ENCODE results near the gene PSMG3.
A peak's percentile ranks its signal among the peaks of the same experiment; 100 is the strongest.

The PSMG3 gene

DNA sequence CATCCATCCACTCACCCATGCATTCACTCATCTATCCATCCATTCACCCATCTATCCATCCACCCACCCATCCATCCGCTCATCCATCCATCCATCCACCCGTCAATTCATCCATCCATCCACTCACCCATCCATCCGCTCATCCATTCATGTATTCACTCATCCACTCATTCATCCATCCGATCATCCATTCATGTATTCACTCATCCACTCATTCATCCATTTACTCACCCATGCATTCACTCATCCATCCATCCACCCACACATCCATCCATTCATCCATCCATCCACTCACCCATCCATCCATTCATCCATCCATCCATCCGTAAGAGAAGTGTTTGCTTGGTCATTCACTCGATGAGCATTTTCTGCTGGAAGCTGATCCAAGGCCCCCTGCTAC is 8.7 kb upstream of the PSMG3 start:
- no peak for DNase-seq

- DNase-seq = no peak
Observed at GRCh38 chr7:1576521-1577253, 6.9 kb upstream of the PSMG3 start.

- DNase-seq = no peak
Observed at GRCh38 chr7:1575809-1576208, 6.0 kb upstream of the PSMG3 start.

DNA sequence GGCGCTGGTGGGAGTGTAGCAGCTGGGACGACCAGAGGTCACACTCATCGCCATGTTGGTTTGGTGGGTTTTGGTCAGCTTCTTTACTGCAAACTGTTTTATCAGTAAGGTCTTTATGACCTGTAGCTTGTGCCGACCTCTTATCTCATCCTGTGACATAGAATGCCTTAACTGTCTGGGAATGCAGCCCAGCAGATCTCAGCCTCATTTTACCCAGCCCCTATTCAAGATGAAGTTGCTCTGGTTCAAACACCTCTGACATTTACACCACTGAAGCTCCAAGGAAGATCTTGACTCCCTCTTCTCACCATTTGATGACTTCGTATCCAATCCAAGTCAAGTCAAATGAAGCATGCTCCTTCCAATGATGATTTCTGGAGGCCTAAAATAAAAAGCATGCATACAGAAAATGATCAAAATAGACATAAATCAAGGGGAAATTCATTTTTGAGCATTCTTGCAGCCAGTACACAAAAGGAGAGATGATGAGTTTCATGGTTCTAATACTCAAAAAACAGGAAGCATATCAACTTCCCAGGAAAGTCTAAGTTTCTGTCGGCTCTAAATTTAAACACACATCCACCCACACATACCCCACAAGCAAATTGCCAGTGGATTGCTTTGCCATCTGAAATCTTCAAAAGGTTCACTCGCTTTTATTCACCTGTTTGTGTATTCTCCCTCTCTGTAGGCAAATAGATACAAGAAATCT is 2.4 kb upstream of the PSMG3 start:
- no peak for DNase-seq

GRCh38 chr7:1569440-1569832 is 396 bp downstream of the PSMG3 start:
- DNase-seq = no peak

DNA sequence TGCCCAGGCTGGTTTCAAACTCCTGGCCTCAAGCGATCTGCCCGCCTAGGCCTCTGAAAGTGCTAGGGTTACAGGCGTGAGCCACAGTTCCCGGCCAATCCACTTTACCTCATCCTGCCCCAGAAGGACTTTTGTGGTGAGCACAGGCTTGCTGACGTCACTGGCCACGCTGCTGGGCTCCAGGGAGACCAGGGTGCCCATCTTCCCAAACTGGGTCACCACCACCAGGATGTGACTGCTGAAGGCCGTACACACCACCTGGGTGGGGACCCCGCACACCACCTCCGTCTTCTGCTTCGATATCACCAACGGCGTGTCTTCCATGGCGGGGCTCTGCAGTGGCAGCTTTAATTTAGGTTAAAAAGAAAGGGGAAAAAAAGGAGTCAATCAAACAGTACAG is 816 bp downstream of the PSMG3 start:
- DNase-seq = peak in 1 of 2 experiments; percentile 10

DNA sequence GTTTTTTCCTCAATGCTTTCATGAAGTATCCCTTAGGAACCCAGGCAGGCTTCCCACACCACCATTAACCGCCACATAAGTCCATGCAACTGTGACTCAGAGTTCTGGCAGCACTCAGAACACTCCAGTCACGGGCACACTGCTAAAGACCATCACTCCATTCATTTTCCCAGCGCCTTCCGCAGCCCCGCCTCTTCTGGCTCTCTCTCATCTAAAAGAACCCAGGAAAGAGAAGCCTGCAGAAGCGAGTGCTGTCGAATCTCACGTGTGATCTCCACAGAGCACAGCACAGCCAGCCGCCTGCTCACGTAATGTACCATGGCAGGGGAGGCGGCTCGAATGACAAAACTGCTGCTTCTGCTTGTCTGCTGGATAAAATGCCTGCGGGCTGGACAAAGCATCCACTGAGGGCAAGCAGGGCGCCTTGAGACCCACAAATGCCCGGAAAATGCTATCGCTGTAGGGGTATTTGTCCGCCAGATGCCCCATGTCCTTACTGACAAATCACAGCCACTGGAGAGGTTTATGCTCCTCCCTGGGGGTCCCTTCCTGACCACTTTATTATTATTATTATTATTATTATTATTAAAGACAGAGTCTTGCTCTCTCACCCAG is 1.8 kb downstream of the PSMG3 start:
- no peak for DNase-seq

GRCh38 chr7:1567049-1567771 is 2.6 kb downstream of the PSMG3 start:
- DNase-seq = no peak

DNA sequence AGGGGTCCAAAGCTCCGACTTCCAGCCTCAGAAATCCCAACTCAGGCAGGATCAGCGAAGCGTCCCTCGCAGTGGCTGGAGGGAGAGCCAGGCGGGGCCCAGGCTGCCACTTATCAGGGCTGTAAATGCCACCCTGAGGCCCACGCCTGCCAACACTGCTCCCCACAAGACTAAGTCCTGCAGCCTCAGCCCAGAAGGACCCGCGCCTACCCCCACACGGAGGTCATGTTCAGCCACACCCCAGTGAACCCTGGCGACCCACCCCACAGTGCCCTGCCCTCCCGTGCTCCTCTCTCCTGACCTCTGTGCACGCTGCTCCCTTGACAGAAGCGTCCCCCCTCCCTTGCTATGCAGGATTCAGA is 3.2 kb downstream of the PSMG3 start:
- no peak for DNase-seq

- no peak for DNase-seq
Observed at GRCh38 chr7:1564603-1565022, 5.2 kb downstream of the PSMG3 start.

GRCh38 chr7:1563981-1564602 is 5.7 kb downstream of the PSMG3 start:
- DNase-seq = no peak

DNA sequence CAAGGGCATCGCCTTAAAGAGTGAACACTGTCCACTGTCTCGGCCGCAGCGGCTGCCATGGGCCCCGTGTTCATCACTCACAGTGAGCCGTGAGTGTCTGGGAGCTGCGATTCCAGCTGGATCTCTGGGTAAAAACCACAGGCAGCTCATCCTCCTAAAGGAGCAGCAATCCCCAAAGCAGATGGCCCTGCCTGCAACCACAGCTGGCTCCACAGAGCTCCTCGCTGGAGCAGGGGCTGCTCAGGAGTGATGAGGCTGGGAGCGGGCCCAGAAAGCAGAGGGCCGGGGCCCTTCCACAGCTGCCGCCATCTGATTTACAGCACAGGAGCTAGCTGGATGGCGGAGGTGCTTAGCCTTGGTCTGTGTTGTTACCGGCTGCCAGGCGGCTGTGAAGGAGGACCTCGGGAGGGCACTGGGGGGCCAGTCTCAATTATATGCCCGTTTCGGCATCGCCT is 7.2 kb downstream of the PSMG3 start:
- DNase-seq = no peak

- no peak for DNase-seq
Observed at GRCh38 chr7:1562116-1562515, 7.7 kb downstream of the PSMG3 start.

GRCh38 chr7:1561036-1561940 is 8.5 kb downstream of the PSMG3 start:
- no peak for DNase-seq

- no peak for DNase-seq
Observed at GRCh38 chr7:1560620-1561031, 9.2 kb downstream of the PSMG3 start.

- DNase-seq = no peak
Observed at GRCh38 chr7:1559626-1560590, 9.9 kb downstream of the PSMG3 start.

GRCh38 chr7:1558841-1559625 is 10.8 kb downstream of the PSMG3 start:
- no peak for DNase-seq

GRCh38 chr7:1558181-1558811 is 11.5 kb downstream of the PSMG3 start:
- DNase-seq = no peak

DNA sequence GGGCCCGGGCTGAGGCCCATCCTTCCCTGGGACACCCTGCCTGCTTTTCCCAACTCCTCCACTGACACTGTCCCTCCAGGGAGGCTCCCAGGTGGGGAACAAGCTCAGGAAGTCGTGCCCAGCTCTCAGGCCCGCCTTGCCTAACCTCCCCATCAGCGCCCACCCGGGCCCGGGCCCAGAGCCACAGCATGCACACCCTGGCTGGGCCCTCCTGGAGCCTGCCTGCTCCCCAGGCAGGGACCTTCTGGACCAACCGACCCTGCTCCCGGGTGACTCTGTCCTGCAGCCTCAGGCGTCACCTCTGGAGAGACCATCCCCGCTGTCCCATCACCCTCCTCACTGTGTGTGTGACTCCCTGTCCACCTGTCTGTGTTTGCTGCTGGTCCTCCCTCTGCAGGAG is 12.1 kb downstream of the PSMG3 start:
- DNase-seq = no peak

All from AML-193 (cell line).